ENCODE results near the gene OR4D1.

The OR4D1 gene

DNA sequence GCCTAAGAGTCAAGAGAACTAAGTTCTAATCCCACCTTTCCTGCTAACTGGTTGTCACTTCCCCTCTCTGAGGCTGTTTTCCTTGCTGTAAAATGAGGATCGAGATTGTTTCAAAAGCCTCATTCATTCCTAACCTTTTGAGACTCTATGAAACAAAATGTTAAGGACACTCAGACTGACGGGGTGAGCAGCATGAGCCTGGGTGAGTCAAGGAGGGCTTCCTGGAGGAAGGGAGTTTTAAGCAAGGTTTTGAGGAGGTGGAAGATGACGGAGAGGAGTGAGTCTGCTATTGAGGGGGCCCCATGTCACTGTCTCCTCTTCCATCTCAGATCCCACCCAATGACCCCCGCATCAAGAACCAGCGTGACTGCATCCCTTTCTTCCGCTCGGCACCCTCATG lies 48.4 kb downstream of the OR4D1 start:
- Histone ChIP-seq H3K27me3 (ENCODE audit: insufficient read depth, low read depth, severe bottlenecking) (no peaks in the 10 kb centered on the region), H3K9me3 (ENCODE audit: severe bottlenecking) (no peaks in the 10 kb centered on the region), H3K27ac (peak overlapping the region; percentile 54), H3K36me3 (no peaks in the 10 kb centered on the region), H3K4me3 (ENCODE audit: low read depth, low read length) (no peak overlapping the region)
- no peak for DNase-seq
- TF ChIP-seq, protein P1, sequence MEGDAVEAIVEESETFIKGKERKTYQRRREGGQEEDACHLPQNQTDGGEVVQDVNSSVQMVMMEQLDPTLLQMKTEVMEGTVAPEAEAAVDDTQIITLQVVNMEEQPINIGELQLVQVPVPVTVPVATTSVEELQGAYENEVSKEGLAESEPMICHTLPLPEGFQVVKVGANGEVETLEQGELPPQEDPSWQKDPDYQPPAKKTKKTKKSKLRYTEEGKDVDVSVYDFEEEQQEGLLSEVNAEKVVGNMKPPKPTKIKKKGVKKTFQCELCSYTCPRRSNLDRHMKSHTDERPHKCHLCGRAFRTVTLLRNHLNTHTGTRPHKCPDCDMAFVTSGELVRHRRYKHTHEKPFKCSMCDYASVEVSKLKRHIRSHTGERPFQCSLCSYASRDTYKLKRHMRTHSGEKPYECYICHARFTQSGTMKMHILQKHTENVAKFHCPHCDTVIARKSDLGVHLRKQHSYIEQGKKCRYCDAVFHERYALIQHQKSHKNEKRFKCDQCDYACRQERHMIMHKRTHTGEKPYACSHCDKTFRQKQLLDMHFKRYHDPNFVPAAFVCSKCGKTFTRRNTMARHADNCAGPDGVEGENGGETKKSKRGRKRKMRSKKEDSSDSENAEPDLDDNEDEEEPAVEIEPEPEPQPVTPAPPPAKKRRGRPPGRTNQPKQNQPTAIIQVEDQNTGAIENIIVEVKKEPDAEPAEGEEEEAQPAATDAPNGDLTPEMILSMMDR (IDR thresholded peaks at IDR 0.05; ENCODE audit: low read depth, low read length) = no peak

DNA sequence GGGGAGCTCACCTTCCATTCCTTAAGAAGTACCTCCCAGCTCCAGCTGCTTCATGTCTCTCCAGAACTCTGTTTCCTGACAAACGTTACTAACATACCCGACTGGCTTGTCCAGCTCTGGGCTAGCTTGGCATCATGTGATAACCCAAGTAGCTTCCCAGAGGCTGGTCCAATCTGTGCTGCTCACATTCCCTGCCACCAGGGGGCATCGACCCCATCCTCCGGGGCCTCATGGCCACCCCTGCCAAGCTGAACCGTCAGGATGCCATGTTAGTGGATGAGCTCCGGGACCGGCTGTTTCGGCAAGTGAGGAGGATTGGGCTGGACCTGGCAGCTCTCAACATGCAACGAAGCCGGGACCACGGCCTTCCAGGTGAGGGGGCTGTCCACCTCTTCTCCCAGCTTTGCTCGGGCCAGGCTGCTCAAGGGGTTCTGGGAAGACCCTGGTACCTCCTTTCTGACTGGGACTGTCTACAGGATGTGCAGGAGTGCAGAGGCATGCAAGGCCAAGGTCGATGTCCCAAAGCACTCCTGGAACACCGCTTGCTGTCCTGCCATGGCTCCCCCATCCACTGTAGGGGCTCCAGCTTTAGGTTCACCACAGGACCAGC lies 51.9 kb downstream of the OR4D1 start:
- Histone ChIP-seq H3K36me3 (no peaks in the 10 kb centered on the region; the same call in 1 of the 2 replicates), H3K4me3 (ENCODE audit: low read depth, low read length) (no peak overlapping the region), H3K9me3 (ENCODE audit: severe bottlenecking) (no peaks in the 10 kb centered on the region), H3K27ac (no peak overlapping the region), H3K27me3 (ENCODE audit: insufficient read depth, low read depth, severe bottlenecking) (no peaks in the 10 kb centered on the region)
- TF ChIP-seq, protein P1 (IDR thresholded peaks at IDR 0.05; ENCODE audit: low read depth, low read length) = peak; percentile 89
- peak; percentile 84 for DNase-seq

DNA sequence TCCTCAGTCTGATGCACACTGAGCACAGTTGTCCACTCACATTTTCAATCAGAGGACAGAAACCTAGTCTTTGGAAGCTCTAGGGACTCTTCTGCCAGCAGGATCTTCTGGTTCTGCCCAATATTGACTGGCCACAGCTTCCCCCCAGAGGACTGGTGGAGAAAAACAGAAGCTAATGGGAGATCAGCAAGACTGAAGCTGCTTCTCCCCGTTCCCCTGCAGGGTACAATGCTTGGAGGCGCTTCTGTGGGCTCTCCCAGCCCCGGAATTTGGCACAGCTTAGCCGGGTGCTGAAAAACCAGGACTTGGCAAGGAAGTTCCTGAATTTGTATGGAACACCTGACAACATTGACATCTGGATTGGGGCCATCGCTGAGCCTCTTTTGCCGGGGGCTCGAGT lies 54.7 kb downstream of the OR4D1 start:
- no peak for DNase-seq
- peaks cover 16% of the 10 kb centered on the region for H3K36me3 ChIP-seq

DNA sequence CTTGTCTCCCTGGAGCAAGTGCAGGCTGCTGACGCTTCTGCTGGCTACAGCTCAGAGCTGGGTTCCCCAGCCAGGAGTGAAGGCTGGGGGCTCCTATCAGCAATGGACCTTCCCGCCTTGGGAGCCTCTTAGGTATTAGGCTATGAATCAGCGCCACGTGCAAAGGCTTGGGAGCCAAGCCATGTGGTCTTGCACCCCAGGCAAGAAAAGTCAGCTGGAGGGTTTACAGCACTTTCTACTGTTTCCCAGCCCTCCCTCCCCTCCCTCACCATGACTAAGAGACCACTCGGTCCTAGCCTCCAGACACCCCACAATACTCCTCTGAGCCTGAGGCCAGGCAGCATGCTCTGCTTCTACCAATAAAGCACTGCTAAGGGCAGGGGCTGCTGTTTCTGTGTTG lies 56.6 kb downstream of the OR4D1 start:
- no peaks in the 10 kb centered on the region for H3K27me3 ChIP-seq (ENCODE audit: insufficient read depth, low read depth, severe bottlenecking)
- no peak for DNase-seq

More for the DNA sequence above, 54.7 kb downstream of the OR4D1 start:
- no peaks in the 10 kb centered on the region for H3K27me3 ChIP-seq (ENCODE audit: insufficient read depth, low read depth, severe bottlenecking)
- no peak overlapping the region for H3K4me3 ChIP-seq (ENCODE audit: low read depth, low read length)
- TF ChIP-seq, protein P1 (IDR thresholded peaks at IDR 0.05; ENCODE audit: low read depth, low read length) = no peak
- H3K27ac ChIP-seq = no peak overlapping the region
- H3K9me3 ChIP-seq (ENCODE audit: severe bottlenecking) = no peaks in the 10 kb centered on the region

DNA sequence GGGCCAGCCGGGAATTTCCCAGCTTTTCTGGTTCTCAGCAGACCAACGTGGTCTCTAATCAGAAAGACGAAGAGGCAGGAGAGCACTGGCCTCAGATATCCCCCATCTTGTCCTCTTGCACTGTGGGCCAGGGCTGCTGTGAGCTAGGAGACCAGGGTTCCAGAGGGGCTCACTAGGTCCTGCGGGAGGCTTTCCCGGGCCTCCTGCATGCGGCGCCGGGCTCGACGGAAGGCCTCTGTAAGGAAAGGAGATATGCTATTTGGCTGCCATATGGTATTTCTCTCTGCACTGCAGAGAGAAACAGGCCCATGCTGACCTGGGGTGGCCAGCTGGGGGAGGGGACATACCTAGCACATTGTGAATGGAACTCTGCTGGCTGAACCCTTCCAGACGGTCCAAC lies 57.8 kb downstream of the OR4D1 start:
- H3K36me3 ChIP-seq = peaks cover 43% of the 10 kb centered on the region
- DNase-seq = peak; percentile 59
- H3K4me3 ChIP-seq (ENCODE audit: low read depth, low read length) = no peak overlapping the region
- H3K27ac ChIP-seq = peak overlapping the region; percentile 44
- TF ChIP-seq, protein P1 (IDR thresholded peaks at IDR 0.05; ENCODE audit: low read depth, low read length) = no peak
- H3K9me3 ChIP-seq (ENCODE audit: severe bottlenecking) = no peaks in the 10 kb centered on the region
- H3K27me3 ChIP-seq (ENCODE audit: insufficient read depth, low read depth, severe bottlenecking) = no peaks in the 10 kb centered on the region

More for the DNA sequence above, 56.6 kb downstream of the OR4D1 start:
- peaks cover 31% of the 10 kb centered on the region for H3K36me3 ChIP-seq
- no peaks in the 10 kb centered on the region for H3K9me3 ChIP-seq (ENCODE audit: severe bottlenecking)
- H3K27ac ChIP-seq = no peak overlapping the region
- TF ChIP-seq, protein P1 (IDR thresholded peaks at IDR 0.05; ENCODE audit: low read depth, low read length) = no peak
- H3K4me3 ChIP-seq (ENCODE audit: low read depth, low read length) = no peak overlapping the region

DNA sequence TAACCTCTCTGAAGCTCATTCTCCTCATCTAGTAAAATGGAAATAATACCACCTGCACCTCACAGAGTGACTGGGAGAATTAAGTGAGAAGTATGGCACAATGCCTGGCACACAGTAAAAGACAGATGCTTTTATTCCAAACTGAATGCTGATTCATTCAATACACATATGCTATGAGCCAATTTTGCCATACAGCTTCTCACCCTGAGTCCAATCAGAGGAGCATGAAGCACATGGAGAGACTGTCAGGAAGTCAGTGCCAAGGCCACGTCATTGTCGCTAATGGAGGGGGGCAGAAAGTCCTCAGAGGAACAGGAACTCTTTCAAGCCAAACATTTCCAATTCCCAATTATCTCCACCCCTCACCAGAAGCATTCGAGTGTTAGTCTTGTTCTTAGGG lies 59.3 kb downstream of the OR4D1 start:
- DNase-seq = no peak
- H3K9me3 ChIP-seq (ENCODE audit: severe bottlenecking) = no peaks in the 10 kb centered on the region
- H3K27me3 ChIP-seq (ENCODE audit: insufficient read depth, low read depth, severe bottlenecking) = no peaks in the 10 kb centered on the region
- TF ChIP-seq, protein P1 (IDR thresholded peaks at IDR 0.05; ENCODE audit: low read depth, low read length) = no peak
- no peak overlapping the region for H3K27ac ChIP-seq
- peaks cover 52% of the 10 kb centered on the region for H3K36me3 ChIP-seq
- H3K4me3 ChIP-seq (ENCODE audit: low read depth, low read length) = no peak overlapping the region

Data from WERI-Rb-1 (cell line).